Measurements from ENCODE around the gene MACROD2. TPM values are rescaled to one million over a fixed set of nuclear protein-coding genes. Genes with fewer than 3 reads are reported as not detected.

Gene MACROD2
- total and polyA plus RNA-seq, 2 experiments from 2014 or later: 2.8 to 4.3 TPM

DNA sequence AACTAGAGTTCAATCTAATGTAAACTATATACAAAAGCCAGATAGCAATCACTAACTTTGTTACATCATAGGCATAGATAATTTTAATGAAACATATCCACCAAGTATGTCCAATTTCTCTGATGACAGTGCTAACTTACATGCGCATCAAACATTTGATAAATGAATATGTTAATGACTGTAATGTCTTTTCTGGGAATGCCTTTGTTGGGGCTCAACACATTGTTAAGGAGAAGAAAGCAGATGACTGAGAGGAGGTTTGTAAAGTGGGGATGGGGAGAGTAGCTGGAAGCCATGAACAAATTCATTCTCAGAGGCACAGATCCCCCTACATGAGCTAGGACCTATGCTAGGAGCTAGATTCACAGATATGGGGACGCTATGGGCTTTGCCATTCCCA, 1627.9 kb downstream of the MACROD2 start (continued):
- TF ChIP-seq, protein P1, sequence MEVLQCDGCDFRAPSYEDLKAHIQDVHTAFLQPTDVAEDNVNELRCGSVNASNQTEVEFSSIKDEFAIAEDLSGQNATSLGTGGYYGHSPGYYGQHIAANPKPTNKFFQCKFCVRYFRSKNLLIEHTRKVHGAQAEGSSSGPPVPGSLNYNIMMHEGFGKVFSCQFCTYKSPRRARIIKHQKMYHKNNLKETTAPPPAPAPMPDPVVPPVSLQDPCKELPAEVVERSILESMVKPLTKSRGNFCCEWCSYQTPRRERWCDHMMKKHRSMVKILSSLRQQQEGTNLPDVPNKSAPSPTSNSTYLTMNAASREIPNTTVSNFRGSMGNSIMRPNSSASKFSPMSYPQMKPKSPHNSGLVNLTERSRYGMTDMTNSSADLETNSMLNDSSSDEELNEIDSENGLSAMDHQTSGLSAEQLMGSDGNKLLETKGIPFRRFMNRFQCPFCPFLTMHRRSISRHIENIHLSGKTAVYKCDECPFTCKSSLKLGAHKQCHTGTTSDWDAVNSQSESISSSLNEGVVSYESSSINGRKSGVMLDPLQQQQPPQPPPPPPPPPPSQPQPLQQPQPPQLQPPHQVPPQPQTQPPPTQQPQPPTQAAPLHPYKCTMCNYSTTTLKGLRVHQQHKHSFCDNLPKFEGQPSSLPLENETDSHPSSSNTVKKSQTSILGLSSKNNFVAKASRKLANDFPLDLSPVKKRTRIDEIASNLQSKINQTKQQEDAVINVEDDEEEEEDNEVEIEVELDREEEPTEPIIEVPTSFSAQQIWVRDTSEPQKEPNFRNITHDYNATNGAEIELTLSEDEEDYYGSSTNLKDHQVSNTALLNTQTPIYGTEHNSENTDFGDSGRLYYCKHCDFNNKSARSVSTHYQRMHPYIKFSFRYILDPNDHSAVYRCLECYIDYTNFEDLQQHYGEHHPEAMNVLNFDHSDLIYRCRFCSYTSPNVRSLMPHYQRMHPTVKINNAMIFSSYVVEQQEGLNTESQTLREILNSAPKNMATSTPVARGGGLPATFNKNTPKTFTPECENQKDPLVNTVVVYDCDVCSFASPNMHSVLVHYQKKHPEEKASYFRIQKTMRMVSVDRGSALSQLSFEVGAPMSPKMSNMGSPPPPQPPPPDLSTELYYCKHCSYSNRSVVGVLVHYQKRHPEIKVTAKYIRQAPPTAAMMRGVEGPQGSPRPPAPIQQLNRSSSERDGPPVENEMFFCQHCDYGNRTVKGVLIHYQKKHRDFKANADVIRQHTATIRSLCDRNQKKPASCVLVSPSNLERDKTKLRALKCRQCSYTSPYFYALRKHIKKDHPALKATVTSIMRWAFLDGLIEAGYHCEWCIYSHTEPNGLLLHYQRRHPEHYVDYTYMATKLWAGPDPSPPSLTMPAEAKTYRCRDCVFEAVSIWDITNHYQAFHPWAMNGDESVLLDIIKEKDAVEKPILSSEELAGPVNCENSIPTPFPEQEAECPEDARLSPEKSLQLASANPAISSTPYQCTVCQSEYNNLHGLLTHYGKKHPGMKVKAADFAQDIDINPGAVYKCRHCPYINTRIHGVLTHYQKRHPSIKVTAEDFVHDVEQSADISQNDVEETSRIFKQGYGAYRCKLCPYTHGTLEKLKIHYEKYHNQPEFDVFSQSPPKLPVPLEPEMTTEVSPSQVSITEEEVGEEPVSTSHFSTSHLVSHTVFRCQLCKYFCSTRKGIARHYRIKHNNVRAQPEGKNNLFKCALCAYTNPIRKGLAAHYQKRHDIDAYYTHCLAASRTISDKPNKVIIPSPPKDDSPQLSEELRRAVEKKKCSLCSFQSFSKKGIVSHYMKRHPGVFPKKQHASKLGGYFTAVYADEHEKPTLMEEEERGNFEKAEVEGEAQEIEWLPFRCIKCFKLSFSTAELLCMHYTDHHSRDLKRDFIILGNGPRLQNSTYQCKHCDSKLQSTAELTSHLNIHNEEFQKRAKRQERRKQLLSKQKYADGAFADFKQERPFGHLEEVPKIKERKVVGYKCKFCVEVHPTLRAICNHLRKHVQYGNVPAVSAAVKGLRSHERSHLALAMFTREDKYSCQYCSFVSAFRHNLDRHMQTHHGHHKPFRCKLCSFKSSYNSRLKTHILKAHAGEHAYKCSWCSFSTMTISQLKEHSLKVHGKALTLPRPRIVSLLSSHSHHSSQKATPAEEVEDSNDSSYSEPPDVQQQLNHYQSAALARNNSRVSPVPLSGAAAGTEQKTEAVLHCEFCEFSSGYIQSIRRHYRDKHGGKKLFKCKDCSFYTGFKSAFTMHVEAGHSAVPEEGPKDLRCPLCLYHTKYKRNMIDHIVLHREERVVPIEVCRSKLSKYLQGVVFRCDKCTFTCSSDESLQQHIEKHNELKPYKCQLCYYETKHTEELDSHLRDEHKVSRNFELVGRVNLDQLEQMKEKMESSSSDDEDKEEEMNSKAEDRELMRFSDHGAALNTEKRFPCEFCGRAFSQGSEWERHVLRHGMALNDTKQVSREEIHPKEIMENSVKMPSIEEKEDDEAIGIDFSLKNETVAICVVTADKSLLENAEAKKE (CRISPR knock-in tag; IDR thresholded peaks at IDR 0.05): no peak
- TF ChIP-seq EZH2phosphoT487 (IDR thresholded peaks at IDR 0.05; ENCODE audit: unreplicated experiment): no peak

DNA sequence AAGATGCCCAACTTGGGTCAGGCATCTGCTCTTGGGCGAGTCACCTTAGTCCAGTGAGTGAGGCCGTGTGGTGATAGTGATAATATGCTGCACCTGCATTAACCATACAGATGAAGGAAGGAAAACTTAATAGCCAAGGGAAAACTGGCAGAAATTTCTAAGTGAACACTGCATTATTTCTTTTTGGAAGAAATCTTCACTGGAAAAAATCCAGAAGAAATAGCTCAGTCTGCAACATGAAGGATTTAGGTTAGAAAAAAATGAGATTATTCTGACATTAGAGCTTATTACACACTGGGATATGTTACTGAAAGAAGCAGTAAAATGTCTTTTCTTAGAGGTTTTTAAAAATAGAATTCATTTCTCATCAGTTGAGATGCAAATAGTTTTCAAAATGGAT, 1630.7 kb downstream of the MACROD2 start:
- Mint-ChIP-seq H3K36me3 (ENCODE audit: low read depth) (no peaks in the 10 kb centered on the region), H3K27me3 (ENCODE audit: insufficient read depth, low read depth, poor library complexity) (peaks cover 2% of the 10 kb centered on the region), H3K27ac (no peak overlapping the region), H3K4me3 (no peak overlapping the region), H3K4me1 (peaks cover 30% of the 10 kb centered on the region), H3K9me3 (no peaks in the 10 kb centered on the region)
- Histone ChIP-seq H2AFZ (no peak overlapping the region), H3K27ac (ENCODE audit: low read depth) (no peak overlapping the region), H3K36me3 (ENCODE audit: insufficient read depth) (no peaks in the 10 kb centered on the region), H3K4me3 (no peak overlapping the region), H3F3A (replicated peaks; ENCODE audit: low read depth) (no peaks in the 10 kb centered on the region), H4K20me1 (replicated peaks; ENCODE audit: insufficient read depth) (no peaks in the 10 kb centered on the region), H3K4me1 (ENCODE audit: insufficient read depth) (peaks cover 21% of the 10 kb centered on the region), H3K4me2 (no peak overlapping the region), H3K9me2 (ENCODE audit: insufficient read depth) (peaks cover 9% of the 10 kb centered on the region), H3K27me3 (ENCODE audit: insufficient read depth) (no peaks in the 10 kb centered on the region), H3K79me2 (replicated peaks; ENCODE audit: insufficient read depth) (no peaks in the 10 kb centered on the region)
- ATAC-seq: no peak
- DNase-seq (ENCODE audit: low spot score): no peak
- TF ChIP-seq ZNF114 (CRISPR knock-in tag; IDR thresholded peaks at IDR 0.05) (no peak), NANOG (IDR thresholded peaks at IDR 0.05; ENCODE audit: borderline replicate concordance) (no peak), REST (IDR thresholded peaks at IDR 0.05; ENCODE audit: unreplicated experiment) (no peak), CREB1 (CRISPR knock-in tag; IDR thresholded peaks at IDR 0.05; ENCODE audit: low read depth) (no peak), STAT1 (IDR thresholded peaks at IDR 0.05; ENCODE audit: unreplicated experiment) (no peak)

Measured in GM23338 (cell line).